ENCODE data around the gene ASB15. TPM values are rescaled to one million over a fixed set of nuclear protein-coding genes. Genes with fewer than 3 reads are reported as not detected.

ASB15 gene
- total RNA-seq, 4 donors from 2014 or later, result not detected

GRCh38 chr7:123677061-123677715 lies 75.6 kb downstream of the ASB15 start:
- no peak for TF ChIP-seq CTCF (IDR thresholded peaks at IDR 0.05; ENCODE audit: low read depth)

- TF ChIP-seq CTCF (IDR thresholded peaks at IDR 0.05; ENCODE audit: low read depth), result no peak
Observed at GRCh38 chr7:123679614-123680013, 78.0 kb downstream of the ASB15 start.

GRCh38 chr7:123680580-123680979 lies 79.0 kb downstream of the ASB15 start:
- no peak for TF ChIP-seq CTCF (IDR thresholded peaks at IDR 0.05; ENCODE audit: low read depth)

- TF ChIP-seq CTCF (IDR thresholded peaks at IDR 0.05; ENCODE audit: low read depth), result no peak
Observed at GRCh38 chr7:123681561-123681960, 79.9 kb downstream of the ASB15 start.

- TF ChIP-seq CTCF (IDR thresholded peaks at IDR 0.05; ENCODE audit: low read depth), result no peak
Observed at GRCh38 chr7:123682690-123683089, 81.1 kb downstream of the ASB15 start.

- no peak for TF ChIP-seq CTCF (IDR thresholded peaks at IDR 0.05; ENCODE audit: low read depth)
Observed at GRCh38 chr7:123687161-123687560, 85.5 kb downstream of the ASB15 start.

GRCh38 chr7:123687727-123688126 lies 86.1 kb downstream of the ASB15 start:
- TF ChIP-seq CTCF (IDR thresholded peaks at IDR 0.05; ENCODE audit: low read depth), result no peak

Other genes with a start within 250 kb of the ASB15 start
- 1 to 10 TPM in 1 of 4 donors, under 1 TPM in 2, not detected in 1; 0.38 to 1.1 (median 0.51) TPM for gene IQUB, start 67.2 kb upstream of the ASB15 start, total RNA-seq
- 10 to 100 TPM; 39.0 to 68.2 (median 39.1) TPM for gene NDUFA5, start 44.0 kb upstream of the ASB15 start, total RNA-seq
- not detected for gene LMOD2, start 54.0 kb downstream of the ASB15 start, total RNA-seq
- 10 to 100 TPM; 30.0 to 45.7 (median 32.2) TPM for gene WASL, start 147.2 kb downstream of the ASB15 start, total RNA-seq
- under 1 TPM in 1 of 4 donors, not detected in 3; 0.17 TPM for gene HYAL4, start 243.3 kb downstream of the ASB15 start, total RNA-seq